ENCODE results near the gene SNX21. TPM values are rescaled to one million over a fixed set of nuclear protein-coding genes. Genes with fewer than 3 reads are reported as not detected.

The SNX21 gene
- polyA plus RNA-seq, 2 of the 4 experiments (the other 2 are of a cell fraction): 4.0 to 7.0 TPM

GRCh38 chr20:45818239-45818638 lies 15.4 kb upstream of the SNX21 start:
- Histone ChIP-seq H3K27ac (no peak overlapping the region), H3K4me2 (no peak overlapping the region), H3K9me3 (no peaks in the 10 kb centered on the region), H3K4me1 (peaks cover 45% of the 10 kb centered on the region), H3K4me3 (no peak overlapping the region)
- ChIA-PET CTCF (interaction anchor here (1.0 to 2.2 kb wide), 3 partner anchors 22 to 145 kb away, joined by 3 to 6 read pairs (median 3); no protein-coding TSS in a partner anchor), POLR2A (no interaction called here)
- WGBS (ENCODE audit: missing lambda C conversion rate): 85% methylated on average over 3 of the region's 3 CpGs
- no peak for DNase-seq (ENCODE audit: low read depth in 1 of 2, low spot score in 1 of 2)
- TF ChIP-seq RFX5 (IDR thresholded peaks at IDR 0.05) (no peak), RARB (CRISPR knock-in tag; IDR thresholded peaks at IDR 0.05) (no peak), NPAS2 (CRISPR knock-in tag; IDR thresholded peaks at IDR 0.05; ENCODE audit: borderline replicate concordance) (no peak), E2F6 (IDR thresholded peaks at IDR 0.05; ENCODE audit: borderline replicate concordance, low read depth) (no peak), MYC (IDR thresholded peaks at IDR 0.05; ENCODE audit: borderline replicate concordance, low read length) (no peak), CTCF (IDR thresholded peaks at IDR 0.05) (no peak), ATOH8 (CRISPR knock-in tag; IDR thresholded peaks at IDR 0.05; ENCODE audit: low read depth) (no peak), HOXB13 (CRISPR knock-in tag; IDR thresholded peaks at IDR 0.05; ENCODE audit: low read depth) (no peak), ELK1 (IDR thresholded peaks at IDR 0.05; ENCODE audit: low read depth, low read length) (no peak), EHF (CRISPR knock-in tag; IDR thresholded peaks at IDR 0.05) (no peak), GATA3 (IDR thresholded peaks at IDR 0.05; ENCODE audit: borderline replicate concordance) (no peak), NFE2L2 (conservative IDR thresholded peaks at IDR 0.05; ENCODE audit: low read length) (no peak), CHD4 (IDR thresholded peaks at IDR 0.05; ENCODE audit: borderline replicate concordance) (no peak), KDM5A (IDR thresholded peaks at IDR 0.05) (no peak)
- ATAC-seq: no peak
- FAIRE-seq: no peak

GRCh38 chr20:45819466-45819865 lies 14.1 kb upstream of the SNX21 start:
- no peak for DNase-seq (ENCODE audit: low read depth in 1 of 2, low spot score in 1 of 2)
- Histone ChIP-seq H3K4me1 (peaks cover 33% of the 10 kb centered on the region), H3K27ac (no peak overlapping the region), H3K4me2 (no peak overlapping the region), H3K9me3 (no peaks in the 10 kb centered on the region), H3K4me3 (no peak overlapping the region)
- ChIA-PET POLR2A (interaction anchor here (0.5 kb wide), 1 partner anchor 116 kb away, joined by 3 read pairs; no protein-coding TSS in a partner anchor), CTCF (interaction anchor here (0.6 to 2.6 kb wide), 5 partner anchors 20 to 157 kb away, joined by 3 to 11 read pairs (median 3); no protein-coding TSS in a partner anchor)
- TF ChIP-seq RFX5 (IDR thresholded peaks at IDR 0.05) (no peak), HOXB5 (CRISPR knock-in tag; IDR thresholded peaks at IDR 0.05) (no peak), EP300 (IDR thresholded peaks at IDR 0.05) (no peak), JUNB (IDR thresholded peaks at IDR 0.05) (no peak), HMGXB4 (CRISPR knock-in tag; IDR thresholded peaks at IDR 0.05; ENCODE audit: borderline replicate concordance) (no peak), PBX3 (IDR thresholded peaks at IDR 0.05) (no peak), HOXB13 (CRISPR knock-in tag; IDR thresholded peaks at IDR 0.05; ENCODE audit: low read depth) (no peak), SREBF2 (IDR thresholded peaks at IDR 0.05) (no peak), FOSB (CRISPR knock-in tag; IDR thresholded peaks at IDR 0.05) (no peak), E2F6 (IDR thresholded peaks at IDR 0.05; ENCODE audit: borderline replicate concordance, low read depth) (no peak), FOSL2 (IDR thresholded peaks at IDR 0.05) (no peak), FOSL2 (CRISPR knock-in tag; IDR thresholded peaks at IDR 0.05) (no peak), TP53 (CRISPR knock-in tag; IDR thresholded peaks at IDR 0.05) (no peak)
- no peak for ATAC-seq
- no peak for FAIRE-seq
- WGBS (ENCODE audit: missing lambda C conversion rate): 88% methylated on average over 4 of the region's 4 CpGs

Measured in A549 (cell line).